ENCODE results near the gene MPV17L2.

MPV17L2 gene

DNA sequence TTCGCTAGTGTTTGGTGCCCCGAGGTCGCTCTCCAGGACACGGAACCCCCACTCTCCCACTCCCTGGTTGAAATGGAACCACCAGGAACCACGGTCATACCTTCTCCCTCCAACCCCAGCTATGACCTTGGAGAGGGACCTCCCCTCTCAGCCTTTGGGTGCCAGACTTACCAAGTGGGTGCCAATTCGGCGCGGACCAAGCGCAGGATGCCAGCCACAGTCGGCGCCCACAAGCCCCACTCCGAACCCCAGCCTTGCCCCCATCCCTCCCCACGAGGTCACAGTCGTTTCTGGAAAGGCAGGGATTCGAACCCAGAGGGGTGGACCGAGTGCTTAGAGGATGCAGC is 32.3 kb downstream of the MPV17L2 start:
- H3K4me1 ChIP-seq (ENCODE audit: insufficient read depth, low read length, poor library complexity, severe bottlenecking), result no peaks in the 10 kb centered on the region

DNA sequence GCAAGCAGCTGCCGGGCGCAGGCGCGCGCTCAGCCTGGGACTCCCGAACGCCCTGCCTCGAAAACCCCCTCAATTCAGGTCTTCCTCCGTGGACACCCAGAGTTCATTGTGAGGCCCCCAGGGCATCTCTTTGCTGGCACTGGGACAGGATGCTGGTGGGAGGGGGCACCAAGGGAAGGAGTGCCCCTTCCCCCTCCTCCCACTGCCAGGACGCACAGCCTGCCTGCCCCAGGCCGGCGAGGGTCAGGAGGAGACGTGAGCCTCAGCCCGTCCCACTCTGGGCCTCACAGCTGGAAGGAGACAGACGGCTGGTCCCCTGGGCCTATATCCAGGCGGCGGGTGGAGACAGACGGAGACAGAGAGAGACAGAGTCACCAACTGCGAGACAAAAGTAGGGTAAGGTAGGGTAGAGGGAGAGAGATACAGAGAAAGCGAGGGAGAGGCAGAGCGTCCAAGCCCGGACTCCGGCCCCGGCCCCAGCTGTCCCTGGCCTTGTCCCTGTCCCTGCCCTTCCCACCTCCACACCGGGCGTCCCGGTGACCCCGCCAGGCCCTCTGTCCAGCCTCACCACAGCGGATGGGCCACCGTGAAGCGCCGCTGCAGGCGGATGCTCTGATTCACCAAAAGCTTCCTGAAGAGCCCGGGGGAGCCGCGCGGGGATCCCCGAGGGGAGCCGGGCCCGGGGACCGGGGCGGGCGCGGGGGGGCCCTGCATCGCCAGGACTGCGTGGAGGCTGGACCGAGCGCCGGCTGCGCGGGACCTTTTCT is 32.9 kb downstream of the MPV17L2 start, which contains the start of gene PDE4C:
TSS of gene PDE4C (minus strand) at position 737 of the 767 bp plus-strand sequence. CDS start at position 714, 23 bp downstream.
- Histone ChIP-seq H3K9me3 (ENCODE audit: insufficient read depth, low read depth, low read length) (no peaks in the 10 kb centered on the region), H3K36me3 (ENCODE audit: insufficient read depth, low read length) (no peaks in the 10 kb centered on the region), H3K27me3 (ENCODE audit: insufficient read depth, low read length, poor library complexity, severe bottlenecking) (no peaks in the 10 kb centered on the region), H3K9me2 (replicated peaks; ENCODE audit: low read depth, low read length) (no peaks in the 10 kb centered on the region), H3K9ac (ENCODE audit: low read depth, low read length, poor library complexity, severe bottlenecking) (no peak within 1 kb of the TSS), H4K20me1 (ENCODE audit: insufficient read depth, low read length, poor library complexity, severe bottlenecking) (no peaks in the 10 kb centered on the region), H3K4me3 (ENCODE audit: low read length, poor library complexity, severe bottlenecking) (no peak within 1 kb of the TSS), H3F3A (ENCODE audit: low read depth) (no peaks in the 10 kb centered on the region), H3K4me1 (ENCODE audit: insufficient read depth, low read length, poor library complexity, severe bottlenecking) (no peaks in the 10 kb centered on the region), H3K79me2 (ENCODE audit: insufficient read depth, low read length) (no peaks in the 10 kb centered on the region), H2AFZ (ENCODE audit: low read length) (no peak within 1 kb of the TSS), H3K4me2 (ENCODE audit: low read depth, low read length, poor library complexity, severe bottlenecking) (no peak within 1 kb of the TSS)
- TF ChIP-seq EZH2phosphoT487 (IDR thresholded peaks at IDR 0.05; ENCODE audit: borderline replicate concordance), result no peak
- TF ChIP-seq, protein P1, sequence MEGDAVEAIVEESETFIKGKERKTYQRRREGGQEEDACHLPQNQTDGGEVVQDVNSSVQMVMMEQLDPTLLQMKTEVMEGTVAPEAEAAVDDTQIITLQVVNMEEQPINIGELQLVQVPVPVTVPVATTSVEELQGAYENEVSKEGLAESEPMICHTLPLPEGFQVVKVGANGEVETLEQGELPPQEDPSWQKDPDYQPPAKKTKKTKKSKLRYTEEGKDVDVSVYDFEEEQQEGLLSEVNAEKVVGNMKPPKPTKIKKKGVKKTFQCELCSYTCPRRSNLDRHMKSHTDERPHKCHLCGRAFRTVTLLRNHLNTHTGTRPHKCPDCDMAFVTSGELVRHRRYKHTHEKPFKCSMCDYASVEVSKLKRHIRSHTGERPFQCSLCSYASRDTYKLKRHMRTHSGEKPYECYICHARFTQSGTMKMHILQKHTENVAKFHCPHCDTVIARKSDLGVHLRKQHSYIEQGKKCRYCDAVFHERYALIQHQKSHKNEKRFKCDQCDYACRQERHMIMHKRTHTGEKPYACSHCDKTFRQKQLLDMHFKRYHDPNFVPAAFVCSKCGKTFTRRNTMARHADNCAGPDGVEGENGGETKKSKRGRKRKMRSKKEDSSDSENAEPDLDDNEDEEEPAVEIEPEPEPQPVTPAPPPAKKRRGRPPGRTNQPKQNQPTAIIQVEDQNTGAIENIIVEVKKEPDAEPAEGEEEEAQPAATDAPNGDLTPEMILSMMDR (conservative IDR thresholded peaks at IDR 0.05; ENCODE audit: low read length), result no peak

More for the DNA sequence above, 32.3 kb downstream of the MPV17L2 start:
- Histone ChIP-seq H3K9me2 (replicated peaks; ENCODE audit: low read depth, low read length) (no peaks in the 10 kb centered on the region), H3K4me3 (ENCODE audit: low read length, poor library complexity, severe bottlenecking) (no peak overlapping the region), H3K9me3 (ENCODE audit: insufficient read depth, low read depth, low read length) (no peaks in the 10 kb centered on the region), H4K20me1 (ENCODE audit: insufficient read depth, low read length, poor library complexity, severe bottlenecking) (no peaks in the 10 kb centered on the region), H3F3A (ENCODE audit: low read depth) (no peaks in the 10 kb centered on the region), H3K36me3 (ENCODE audit: insufficient read depth, low read length) (no peaks in the 10 kb centered on the region), H3K9ac (ENCODE audit: low read depth, low read length, poor library complexity, severe bottlenecking) (no peak overlapping the region), H3K79me2 (ENCODE audit: insufficient read depth, low read length) (no peaks in the 10 kb centered on the region), H2AFZ (ENCODE audit: low read length) (no peak overlapping the region), H3K27me3 (ENCODE audit: insufficient read depth, low read length, poor library complexity, severe bottlenecking) (no peaks in the 10 kb centered on the region), H3K4me2 (ENCODE audit: low read depth, low read length, poor library complexity, severe bottlenecking) (no peak overlapping the region)
- TF ChIP-seq, protein P1 (conservative IDR thresholded peaks at IDR 0.05; ENCODE audit: low read length), result no peak
- no peak for TF ChIP-seq EZH2phosphoT487 (IDR thresholded peaks at IDR 0.05; ENCODE audit: borderline replicate concordance)

- Histone ChIP-seq H4K20me1 (ENCODE audit: insufficient read depth, low read length, poor library complexity, severe bottlenecking) (no peaks in the 10 kb centered on the region), H3K4me1 (ENCODE audit: insufficient read depth, low read length, poor library complexity, severe bottlenecking) (peaks cover 7% of the 10 kb centered on the region), H3K4me3 (ENCODE audit: low read length, poor library complexity, severe bottlenecking) (no peak overlapping the region), H3F3A (ENCODE audit: low read depth) (no peaks in the 10 kb centered on the region), H2AFZ (ENCODE audit: low read length) (no peak overlapping the region), H3K9me3 (ENCODE audit: insufficient read depth, low read depth, low read length) (no peaks in the 10 kb centered on the region), H3K9ac (ENCODE audit: low read depth, low read length, poor library complexity, severe bottlenecking) (no peak overlapping the region), H3K36me3 (ENCODE audit: insufficient read depth, low read length) (no peaks in the 10 kb centered on the region), H3K9me2 (replicated peaks; ENCODE audit: low read depth, low read length) (no peaks in the 10 kb centered on the region), H3K27me3 (ENCODE audit: insufficient read depth, low read length, poor library complexity, severe bottlenecking) (no peaks in the 10 kb centered on the region), H3K79me2 (ENCODE audit: insufficient read depth, low read length) (no peaks in the 10 kb centered on the region), H3K4me2 (ENCODE audit: low read depth, low read length, poor library complexity, severe bottlenecking) (no peak overlapping the region)
- TF ChIP-seq EZH2phosphoT487 (IDR thresholded peaks at IDR 0.05; ENCODE audit: borderline replicate concordance), result no peak
- TF ChIP-seq, protein P1 (conservative IDR thresholded peaks at IDR 0.05; ENCODE audit: low read length), result no peak
These were observed 34.1 kb downstream of the MPV17L2 start for GRCh38 chr19:18226956-18227780.

All from Loucy (cell line).